ENCODE measurements around the gene ELFN1.

The ELFN1 gene

GRCh38 chr7:1669954-1670893 lies at the start of gene ELFN1:
ELFN1 (plus strand) TSS chr7:1670277; CDS start chr7:1744597, 74,320 bp downstream.
- DNase-seq: peak; percentile 74

GRCh38 chr7:1620835-1621234 lies 49.2 kb upstream of the ELFN1 start:
- no peak for DNase-seq

GRCh38 chr7:1621718-1622117 lies 48.4 kb upstream of the ELFN1 start:
- DNase-seq: no peak

DNA sequence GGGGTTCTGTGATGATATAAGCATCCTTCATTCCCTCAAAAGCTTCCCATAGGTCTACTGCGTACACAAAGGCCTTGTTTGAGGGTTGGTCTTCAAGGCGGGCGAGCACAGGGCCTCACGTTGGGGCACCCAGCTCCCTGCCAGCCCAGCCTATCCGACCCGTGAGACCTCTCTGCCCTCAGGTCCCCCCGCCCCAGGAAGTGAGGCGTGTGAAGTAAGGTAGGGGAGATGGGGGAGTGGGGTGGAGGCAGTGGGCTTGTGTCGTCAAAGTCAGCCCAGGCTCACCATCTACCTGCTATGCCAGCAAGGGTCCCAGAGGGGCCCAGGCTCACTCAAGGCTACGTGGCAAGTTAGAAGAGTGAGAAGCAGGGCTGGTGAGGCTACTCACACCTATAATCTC lies 47.6 kb upstream of the ELFN1 start:
- no peak for DNase-seq

DNA sequence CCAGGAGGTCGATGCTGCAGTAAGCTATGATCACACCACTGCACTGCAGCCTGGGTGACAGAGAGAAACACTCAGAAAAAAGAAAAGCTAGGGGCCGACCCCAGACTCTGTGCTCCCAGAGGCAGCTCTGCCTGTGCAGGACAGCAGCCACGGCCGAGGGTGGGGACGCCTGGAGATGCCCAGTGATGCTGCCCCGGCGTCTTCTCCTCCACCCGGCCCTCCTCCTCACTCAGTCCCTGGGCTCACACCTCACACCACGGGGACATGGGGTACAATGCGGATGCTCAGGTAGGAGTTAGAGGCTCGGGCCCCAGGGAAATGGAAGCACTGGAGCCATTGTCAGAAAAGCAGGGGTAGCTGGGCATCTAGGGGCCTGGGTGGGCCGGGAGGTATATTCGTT lies 46.3 kb upstream of the ELFN1 start:
- DNase-seq: no peak

DNA sequence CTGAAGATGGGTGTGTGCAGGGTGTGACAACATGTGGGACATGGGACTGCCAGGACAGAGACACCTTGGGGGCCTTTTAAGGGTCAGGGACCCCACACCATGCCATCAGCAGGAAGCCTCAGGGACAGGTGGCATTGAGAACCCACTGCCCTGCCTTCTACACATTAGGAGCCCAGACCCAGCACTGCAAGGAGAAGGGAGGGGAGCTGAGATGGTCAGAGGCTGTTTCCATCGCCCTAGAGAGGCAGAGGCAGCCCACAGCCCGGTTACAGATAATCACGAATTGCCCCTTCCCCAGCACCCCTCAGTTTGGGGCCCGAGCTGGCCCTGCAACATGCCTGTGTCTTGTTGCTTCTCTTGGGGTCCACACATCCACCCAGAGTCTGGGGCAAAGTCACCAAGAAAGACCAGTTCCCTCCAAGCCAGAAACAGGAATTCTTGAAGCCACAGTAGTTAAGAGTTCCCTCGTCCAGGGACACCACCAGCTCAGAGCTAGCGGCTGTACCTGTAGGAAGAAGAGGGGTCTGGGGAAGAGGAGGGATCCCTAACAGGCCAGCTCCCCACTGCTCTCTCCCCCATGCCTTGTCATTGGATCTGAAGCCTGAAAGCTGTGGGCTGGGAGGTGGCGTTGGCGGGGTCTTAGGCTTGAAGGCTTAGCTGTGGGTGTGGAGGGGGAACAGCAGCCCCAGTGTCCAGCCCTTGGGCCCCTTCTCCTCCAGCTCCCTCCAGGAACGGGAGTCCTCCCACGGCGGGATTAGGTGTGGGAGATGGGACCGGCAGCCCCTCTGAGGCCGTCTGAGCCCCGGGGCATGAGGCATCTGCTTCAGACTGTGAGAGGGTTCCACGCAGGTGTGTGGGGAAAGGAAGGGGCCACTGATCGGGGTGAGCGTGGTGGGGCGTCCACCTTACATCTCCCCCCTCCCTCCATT lies 44.8 kb upstream of the ELFN1 start:
- no peak for DNase-seq

- no peak for DNase-seq
Measured at GRCh38 chr7:1626769-1627168, 43.3 kb upstream of the ELFN1 start.

GRCh38 chr7:1630700-1631336 lies 39.3 kb upstream of the ELFN1 start:
- no peak for DNase-seq

DNA sequence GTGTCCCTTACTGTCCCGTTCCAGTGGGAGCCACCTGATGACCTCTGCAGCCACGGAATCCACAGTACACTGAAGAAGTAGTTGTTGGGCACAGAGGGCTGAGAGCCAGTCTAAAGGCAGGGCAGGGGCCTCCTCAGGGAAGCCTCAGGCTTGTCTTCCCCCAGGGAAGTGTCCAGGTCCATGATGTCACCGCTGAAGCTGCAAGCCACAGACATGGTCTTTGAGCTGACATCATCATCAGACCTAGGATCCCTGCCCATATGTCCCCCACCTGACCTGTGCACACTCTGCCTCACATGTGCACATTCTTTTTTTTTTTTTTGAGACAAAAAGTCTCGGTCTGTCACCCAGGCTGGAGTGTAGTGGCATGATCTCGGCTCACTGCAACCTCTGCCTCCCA lies 38.4 kb upstream of the ELFN1 start:
- no peak for DNase-seq

DNA sequence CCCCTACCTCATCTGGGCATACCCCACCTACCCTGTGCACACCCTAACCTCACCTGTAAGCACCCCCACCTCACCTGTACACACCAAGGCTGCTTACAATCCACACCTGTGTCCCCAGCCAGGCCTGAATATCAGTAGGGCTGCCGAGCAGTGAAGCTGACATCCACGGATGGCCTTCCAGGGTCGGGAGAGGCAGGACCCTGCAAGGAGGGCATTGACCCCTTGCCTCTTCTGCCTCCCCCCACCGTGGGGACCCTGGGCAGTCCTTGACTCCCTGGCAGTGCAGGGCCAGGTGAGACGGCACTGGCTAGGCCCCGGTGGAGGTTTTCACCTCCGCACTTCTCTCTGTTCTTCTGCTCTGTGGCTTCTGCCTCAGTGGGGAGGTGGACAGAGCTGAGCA lies 37.6 kb upstream of the ELFN1 start:
- no peak for DNase-seq

DNA sequence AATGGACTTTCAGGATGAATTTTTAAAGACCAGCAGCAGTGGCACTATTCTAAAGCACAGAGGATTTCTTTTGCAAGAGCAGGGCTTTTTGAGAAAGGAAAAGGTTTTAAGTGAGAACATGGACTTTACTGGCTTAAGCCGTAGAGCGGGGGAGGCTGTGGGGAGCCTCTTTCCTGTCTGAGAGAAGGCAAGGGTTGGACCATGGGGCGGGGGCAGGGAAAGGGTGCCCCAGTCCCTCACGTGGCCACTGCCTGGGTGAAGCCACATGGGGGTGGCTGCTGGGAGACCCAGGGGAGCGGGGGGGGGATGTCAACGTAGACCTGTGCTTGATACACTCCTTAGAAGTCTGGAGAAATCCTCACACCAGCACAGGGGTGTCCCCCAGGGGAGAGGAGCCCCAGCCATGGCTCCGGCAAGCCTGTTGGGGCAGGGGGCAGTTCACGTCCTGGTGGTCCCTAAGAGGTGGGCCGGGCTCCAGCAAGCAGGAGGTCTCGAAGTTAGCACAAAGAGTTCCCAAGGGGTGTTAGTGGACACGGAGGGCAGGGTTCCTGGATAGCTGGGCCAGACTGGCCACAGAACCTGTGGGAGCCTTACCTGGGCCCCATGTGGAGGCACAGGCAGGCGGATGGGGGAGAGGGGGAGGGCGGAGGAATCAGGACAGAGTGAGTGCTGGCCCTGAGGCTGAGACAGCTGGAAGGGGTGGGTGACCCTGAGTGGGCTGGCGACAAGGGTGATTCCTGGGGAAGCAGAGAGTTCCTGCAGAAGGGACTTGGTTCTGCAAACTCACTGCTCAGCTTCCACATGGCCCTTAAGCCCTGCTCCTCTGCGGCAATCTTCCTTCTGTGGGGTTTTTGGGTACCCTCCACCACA lies 36.9 kb upstream of the ELFN1 start:
- DNase-seq: no peak

DNA sequence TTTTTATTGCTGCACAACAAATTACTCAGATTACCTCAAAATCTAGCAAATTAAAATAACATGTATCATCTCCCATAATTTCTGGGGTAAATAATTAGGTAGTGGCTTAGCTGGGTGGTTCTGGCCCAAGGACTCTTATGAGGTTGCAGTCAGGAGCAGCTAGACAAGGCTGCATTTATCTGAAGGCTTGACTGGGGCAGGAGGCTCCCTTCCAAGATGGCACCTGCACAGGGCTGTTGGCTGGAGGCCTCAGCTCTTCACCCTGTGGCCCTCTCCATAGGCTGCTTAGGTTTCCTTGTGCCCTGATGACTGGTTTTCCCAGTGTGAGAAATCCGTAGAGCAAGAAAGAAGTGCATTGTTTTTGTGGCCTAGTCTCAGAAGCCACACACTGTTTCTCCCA lies 34.7 kb upstream of the ELFN1 start:
- DNase-seq: no peak

DNA sequence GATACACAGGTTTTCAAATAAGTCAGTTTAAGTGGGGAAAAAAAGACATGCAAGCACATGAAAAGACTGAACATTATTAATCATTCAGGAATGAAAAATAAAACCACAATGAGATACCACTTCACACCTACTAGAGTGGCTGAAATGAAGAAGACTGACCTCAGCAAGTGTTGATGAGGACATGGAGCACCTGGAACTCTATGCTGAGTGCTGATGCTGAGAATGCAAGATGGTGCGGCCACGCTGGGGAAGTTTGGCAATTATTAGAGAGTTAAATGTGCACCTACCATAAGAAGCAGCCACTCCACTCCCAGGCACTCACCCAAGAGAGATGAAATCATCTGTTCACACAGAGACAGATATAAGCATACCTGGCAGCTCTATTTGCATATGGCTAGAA lies 32.9 kb upstream of the ELFN1 start:
- DNase-seq: no peak

GRCh38 chr7:1638215-1638661 lies 31.8 kb upstream of the ELFN1 start:
- no peak for DNase-seq

DNA sequence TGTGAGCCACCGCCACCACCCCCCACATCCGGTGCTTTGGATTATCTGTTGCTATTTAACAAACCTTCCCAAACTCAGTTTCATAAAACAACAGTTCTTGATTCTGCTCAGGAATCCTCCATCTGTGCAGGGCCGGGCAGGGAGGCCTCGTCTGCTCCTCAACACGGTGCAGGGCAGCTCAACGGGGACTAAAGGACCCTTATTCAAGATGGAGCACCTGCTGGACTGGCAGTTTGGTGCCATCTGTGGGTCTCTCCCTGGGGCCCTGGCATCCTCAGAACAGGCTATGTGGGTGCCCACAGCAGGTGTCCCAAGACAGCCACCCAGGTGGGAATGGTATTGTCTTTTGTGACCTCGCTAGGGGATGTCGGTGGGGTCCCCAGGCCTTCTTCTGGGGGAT lies 31.0 kb upstream of the ELFN1 start:
- DNase-seq: no peak

- no peak for DNase-seq
Measured at GRCh38 chr7:1639532-1640175, 30.4 kb upstream of the ELFN1 start.

- DNase-seq: no peak
Measured at GRCh38 chr7:1640376-1641172, 29.5 kb upstream of the ELFN1 start.

DNA sequence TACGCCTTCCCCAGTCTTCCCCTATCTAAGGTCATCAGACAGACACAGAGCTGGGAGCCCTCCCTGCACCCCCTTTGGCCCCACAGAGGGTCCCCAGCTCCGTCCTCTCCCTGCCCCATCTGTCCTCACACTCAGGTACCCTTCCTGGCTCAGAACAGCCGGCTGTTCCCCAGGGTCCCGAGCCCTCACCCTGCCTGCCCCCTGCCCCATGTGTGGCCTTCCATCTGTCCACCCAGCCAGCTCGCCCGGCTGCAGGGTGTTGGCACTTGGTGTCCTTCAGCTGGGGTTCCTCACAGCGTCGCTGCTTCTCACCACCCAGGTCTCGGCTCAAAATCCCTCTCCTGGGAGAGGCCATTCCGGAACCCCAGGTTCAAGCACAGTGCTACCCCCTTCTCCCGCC lies 28.9 kb upstream of the ELFN1 start:
- no peak for DNase-seq

- DNase-seq: no peak
Measured at GRCh38 chr7:1641661-1642260, 28.3 kb upstream of the ELFN1 start.

- DNase-seq: no peak
Measured at GRCh38 chr7:1642291-1642731, 27.8 kb upstream of the ELFN1 start.
